Measurements from ENCODE around the gene CXADR. TPM values are rescaled to one million over a fixed set of nuclear protein-coding genes. Genes with fewer than 3 reads are reported as not detected.

Gene CXADR
- total RNA-seq, 1 donor from 2014 or later, result 48.3 TPM

- DNase-seq (ENCODE audit: low read depth in 2 of 2), result no peak
These were observed 26.5 kb downstream of the CXADR start for GRCh38 chr21:17539323-17539722.

DNA sequence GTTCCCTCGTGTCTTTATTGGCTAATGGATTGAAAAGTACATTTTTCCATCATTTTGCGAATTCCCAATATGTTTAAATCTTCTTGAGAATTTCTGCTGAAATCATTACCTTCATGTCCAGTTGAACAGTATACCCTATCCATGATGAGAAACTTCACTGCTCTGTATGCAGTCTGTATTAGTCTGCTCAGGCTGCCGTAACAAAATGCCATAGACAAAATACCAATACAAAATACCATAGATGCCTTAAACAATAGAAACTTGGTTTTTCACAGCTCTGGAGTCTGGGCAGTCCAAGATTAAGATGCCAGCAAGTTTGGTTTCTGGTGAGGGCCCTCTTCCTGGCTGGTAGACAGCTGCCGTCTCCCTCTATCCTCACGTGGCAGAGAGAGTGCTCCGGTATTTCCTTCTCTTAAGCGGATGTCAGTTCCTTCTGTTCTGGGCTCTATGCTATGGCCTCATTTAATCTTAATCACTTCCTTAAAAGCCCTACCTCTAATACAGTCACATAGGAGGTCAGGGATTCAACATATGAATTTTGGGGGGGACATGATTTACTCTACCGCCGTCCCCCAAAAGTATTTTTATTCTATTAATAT, 27.0 kb downstream of the CXADR start:
- no peak for DNase-seq (ENCODE audit: low read depth in 2 of 2)

GRCh38 chr21:17540530-17540929, 27.7 kb downstream of the CXADR start:
- DNase-seq (ENCODE audit: low read depth in 2 of 2), result peak in 1 of 2 donors; percentile 47

- peak in 1 of 2 donors; percentile 36 for DNase-seq (ENCODE audit: low read depth in 2 of 2)
These were observed 29.6 kb downstream of the CXADR start for GRCh38 chr21:17542371-17543011.

GRCh38 chr21:17545007-17545406, 32.2 kb downstream of the CXADR start:
- no peak for DNase-seq (ENCODE audit: low read depth in 2 of 2)

DNA sequence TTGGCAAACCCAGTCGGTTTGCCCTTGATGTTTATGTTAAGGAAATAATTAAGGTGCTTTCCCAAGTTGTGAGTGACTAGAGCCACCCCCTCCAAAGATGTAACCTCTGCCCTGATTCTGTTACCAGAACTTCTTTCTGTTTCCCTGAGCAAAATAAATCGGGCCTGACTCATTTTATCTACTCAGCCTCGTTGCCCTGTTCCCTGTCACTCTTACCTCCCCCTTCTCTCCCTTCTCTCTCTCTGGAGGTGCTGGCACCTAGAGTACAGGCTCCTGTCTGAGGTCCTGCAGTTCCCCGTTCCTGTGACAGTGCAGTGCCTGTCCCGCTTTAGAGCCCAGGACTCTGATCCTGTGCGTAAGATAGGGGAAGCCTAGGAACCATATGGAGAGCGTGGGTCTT, 35.4 kb downstream of the CXADR start:
- DNase-seq (ENCODE audit: low read depth in 2 of 2), result no peak

DNA sequence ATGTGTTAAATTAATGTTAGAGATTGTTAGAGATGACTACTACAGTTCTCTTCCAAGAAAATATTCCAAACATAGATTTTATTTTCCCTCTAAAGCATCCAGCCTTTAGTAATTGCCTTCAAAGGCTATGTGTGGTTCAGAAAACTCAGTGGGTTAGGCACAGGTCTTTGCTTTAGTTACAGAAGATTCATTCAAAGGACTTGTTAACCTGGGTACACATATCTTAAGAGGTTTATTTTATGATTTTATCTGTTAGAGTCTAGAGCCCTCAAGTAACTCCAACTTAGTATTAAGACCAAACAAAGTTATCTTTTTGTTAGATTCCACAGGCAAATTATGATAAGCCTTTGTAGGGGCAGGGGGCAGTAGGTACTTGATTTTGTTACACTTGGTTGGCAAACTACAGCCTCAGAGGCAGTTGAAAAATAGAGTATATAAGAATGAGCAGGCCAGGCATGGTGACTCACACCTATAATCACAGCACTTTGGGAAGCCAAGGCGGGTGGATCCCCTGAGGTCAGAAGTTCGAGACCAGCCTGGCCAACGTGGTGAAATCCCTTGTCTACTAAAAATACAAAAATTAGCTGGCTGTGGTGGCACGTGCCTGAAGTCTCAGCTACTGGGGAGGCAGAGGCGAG, 37.9 kb downstream of the CXADR start:
- DNase-seq (ENCODE audit: low read depth in 2 of 2), result no peak

- no peak for DNase-seq (ENCODE audit: low read depth in 2 of 2)
These were observed 39.6 kb downstream of the CXADR start for GRCh38 chr21:17552410-17552809.

GRCh38 chr21:17554120-17554519, 41.3 kb downstream of the CXADR start:
- no peak for DNase-seq (ENCODE audit: low read depth in 2 of 2)

- DNase-seq (ENCODE audit: low read depth in 2 of 2), result peak; percentile 33 to 61
These were observed 42.0 kb downstream of the CXADR start for GRCh38 chr21:17554679-17555465.

GRCh38 chr21:17560377-17561025, 47.7 kb downstream of the CXADR start:
- peak; percentile 14 to 23 for DNase-seq (ENCODE audit: low read depth in 2 of 2)

DNA sequence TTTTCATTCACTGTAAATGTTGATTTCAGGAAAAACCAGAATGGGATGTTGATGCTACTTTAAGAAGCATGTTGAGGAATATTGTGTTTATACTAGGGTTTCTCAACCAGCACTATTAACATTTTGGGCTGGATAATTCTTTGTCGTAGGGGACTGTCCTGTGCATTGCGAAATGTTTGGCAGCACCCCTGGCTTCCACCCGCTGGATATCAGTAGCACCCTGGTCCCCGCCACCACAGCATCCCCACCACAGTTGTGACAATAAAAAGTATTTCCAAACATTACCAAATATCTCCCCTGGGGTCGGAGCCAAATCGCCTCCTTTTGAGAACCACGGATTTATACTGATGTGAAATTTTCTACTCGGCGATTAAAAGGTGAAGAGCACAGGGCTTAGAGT, 57.9 kb downstream of the CXADR start:
- DNase-seq (ENCODE audit: low read depth in 2 of 2), result no peak

DNA sequence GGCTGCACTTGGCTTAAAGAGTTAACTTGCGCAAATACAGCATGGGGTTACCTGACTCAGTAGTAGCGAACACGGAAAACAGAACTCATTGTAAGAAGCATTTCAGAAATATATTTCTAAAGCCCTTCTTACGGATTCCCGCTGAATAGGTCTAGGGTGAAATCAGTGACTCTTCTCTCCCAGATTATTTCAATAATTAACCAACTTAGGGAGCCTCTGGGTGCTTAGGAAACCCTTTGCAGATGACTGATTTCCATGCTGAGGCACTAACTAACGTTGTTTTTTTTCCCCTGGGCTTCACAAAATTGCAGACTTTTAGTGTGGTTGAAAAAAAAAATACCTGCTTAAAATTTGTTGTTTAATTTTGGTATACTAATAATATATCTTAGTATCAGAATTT, 59.6 kb downstream of the CXADR start:
- no peak for DNase-seq (ENCODE audit: low read depth in 2 of 2)

- no peak for DNase-seq (ENCODE audit: low read depth in 2 of 2)
These were observed 62.2 kb downstream of the CXADR start for GRCh38 chr21:17575076-17575475.

DNA sequence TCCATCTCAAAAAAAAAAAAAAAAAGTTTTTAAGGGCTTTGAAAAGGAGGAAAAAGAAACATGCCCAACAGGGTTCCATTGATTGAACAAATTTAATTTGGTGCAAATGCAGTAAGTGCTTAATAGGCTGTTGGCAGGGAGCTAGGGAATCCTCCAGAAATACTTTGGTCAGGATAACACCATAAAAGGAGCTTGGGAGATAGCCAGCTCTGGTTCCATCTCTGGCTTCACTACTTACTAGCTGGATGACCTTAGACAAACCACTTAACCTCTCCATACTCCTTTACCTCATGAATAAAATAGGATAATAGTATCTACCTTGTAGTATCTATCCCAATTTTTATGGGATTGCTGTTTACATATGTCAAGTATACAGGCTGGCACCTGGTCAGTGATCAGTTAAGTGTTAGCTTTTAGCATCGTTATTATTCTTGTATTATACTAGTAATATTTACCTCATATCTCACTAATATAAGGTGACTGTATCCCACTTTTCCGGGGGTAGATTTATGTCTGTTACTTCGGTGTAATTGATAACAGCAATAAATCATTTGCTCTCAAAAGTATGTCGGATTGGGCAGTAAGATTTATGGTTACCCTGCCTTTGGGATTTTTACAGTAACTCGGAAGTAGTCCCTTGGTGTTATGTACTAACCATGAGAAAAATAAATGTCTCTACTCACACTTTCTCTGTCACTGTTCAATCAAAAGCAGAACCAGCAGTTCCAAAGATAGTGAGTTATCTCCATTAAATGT, 63.4 kb downstream of the CXADR start:
- no peak for DNase-seq (ENCODE audit: low read depth in 2 of 2)

- DNase-seq (ENCODE audit: low read depth in 2 of 2), result no peak
These were observed 64.9 kb downstream of the CXADR start for GRCh38 chr21:17577701-17578100.

DNA sequence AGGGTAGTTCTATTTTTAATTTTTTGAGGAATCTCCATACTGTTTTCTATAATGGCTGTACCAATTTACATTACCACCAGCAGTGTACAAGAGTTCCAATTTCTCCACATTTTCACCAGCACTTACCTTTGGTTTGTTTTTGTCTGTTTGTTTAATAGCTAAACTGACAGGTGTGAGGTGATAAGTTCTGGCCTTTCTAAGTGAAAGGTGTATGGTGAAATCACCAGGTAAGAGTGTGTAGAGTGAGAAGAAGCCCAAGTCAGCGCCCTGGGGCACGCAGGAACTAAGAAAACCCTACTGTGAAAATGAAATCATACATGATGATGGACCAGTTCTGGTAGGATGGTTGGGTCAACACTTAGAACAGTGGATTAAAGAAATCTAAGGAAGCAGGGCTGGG, 65.3 kb downstream of the CXADR start:
- DNase-seq (ENCODE audit: low read depth in 2 of 2), result no peak

GRCh38 chr21:17578876-17579275, 66.0 kb downstream of the CXADR start:
- no peak for DNase-seq (ENCODE audit: low read depth in 2 of 2)

GRCh38 chr21:17580319-17580718, 67.5 kb downstream of the CXADR start:
- DNase-seq (ENCODE audit: low read depth in 2 of 2), result no peak

- no peak for DNase-seq (ENCODE audit: low read depth in 2 of 2)
These were observed 71.1 kb downstream of the CXADR start for GRCh38 chr21:17583898-17584297.

DNA sequence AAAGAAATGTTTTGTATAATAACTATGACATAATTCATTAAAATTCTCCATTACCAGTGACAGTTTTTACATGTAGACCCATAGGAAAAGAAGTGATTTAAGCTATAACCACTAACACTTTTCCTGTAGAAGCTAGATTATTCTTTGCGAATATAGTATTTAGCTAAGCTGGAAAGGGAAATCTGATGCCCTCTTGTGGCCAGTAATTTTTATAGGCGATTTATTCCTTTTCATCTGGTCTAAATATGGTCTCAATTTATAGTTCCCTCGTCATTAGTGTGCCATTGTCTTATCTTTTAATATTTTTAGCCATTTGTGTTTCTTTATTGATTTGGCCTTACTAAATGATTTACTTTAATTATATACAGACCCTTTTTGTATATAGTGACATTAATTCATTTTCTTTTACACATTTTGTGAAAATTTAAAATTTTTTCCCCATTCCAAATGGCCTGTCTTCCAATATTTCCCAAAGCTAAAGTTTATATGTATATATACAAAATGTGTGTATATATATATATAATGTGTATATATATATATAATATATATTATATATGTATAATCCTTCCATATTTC, 73.1 kb downstream of the CXADR start:
- peak; percentile 63 to 64 for DNase-seq (ENCODE audit: low read depth in 2 of 2)

All from dermis microvascular lymphatic vessel endothelial cell (primary cell).